A549 treated with RU486 at 1 μM for 4 hours (cell line): ENCODE results near the gene NSMCE3. TPM values are rescaled to one million over a fixed set of nuclear protein-coding genes. Genes with fewer than 3 reads are reported as not detected.

ENCODE experiments used
- total RNA-seq: library from RNA; stranded (reverse); fragments of 200-300 nt; extraction: Qiagen RNA extraction; gene quantifications from 5 replicates; pipeline ENCODE4 v1.2.3, GENCODE V29; 2022; ENCODE audit warnings: low read depth

NSMCE3 gene
- total RNA-seq = 13.4 to 17.2 TPM (median 15.1 TPM) in 5 replicates

DNA sequence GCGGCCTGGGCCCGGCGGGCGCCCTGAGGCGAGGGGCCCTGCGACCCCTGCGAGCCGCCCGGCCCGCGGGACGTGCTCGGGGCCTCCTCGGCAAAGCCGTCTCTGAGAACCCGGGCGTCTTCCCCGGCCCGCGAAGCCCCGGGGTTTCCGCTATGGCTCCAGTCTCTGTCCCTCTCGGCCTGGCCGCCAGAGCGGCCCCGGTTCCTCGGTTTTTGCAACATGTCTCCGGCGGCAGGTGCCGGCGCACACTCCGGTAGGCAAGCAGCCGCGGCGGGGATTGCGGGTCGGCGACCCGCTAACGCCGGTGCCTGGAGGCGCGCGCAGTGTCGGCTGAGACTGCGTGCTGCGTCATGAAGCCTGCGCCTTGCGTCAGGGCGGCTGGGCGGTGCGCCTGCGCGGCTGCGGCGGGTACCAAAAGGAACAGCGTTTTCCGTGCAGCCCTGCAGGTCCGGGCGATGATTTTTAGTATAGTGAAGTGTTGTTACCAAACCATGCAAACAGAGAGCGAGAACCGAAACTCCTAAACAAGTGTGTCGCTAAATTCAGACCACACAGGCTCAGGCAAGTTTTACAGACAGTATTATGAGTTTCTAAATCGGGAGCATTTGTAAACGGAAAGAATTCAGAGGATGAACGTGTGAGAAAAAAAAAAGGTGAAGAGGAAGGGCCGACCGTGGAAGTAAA, at the start of gene NSMCE3:
TSS of gene NSMCE3 (minus strand) at position 338 of the 684 bp plus-strand sequence. CDS start at position 221, 117 bp downstream.

